VCaP (cell line): ENCODE measurements around the gene ZSCAN4.

Experiments
- H3K27ac ChIP-seq: fragments of 450-650 bp; 2 replicates; pipeline ENCODE4 v1.5.1; 2017
- TF ChIP-seq, protein P1 (sequence below): fragments of 450-650 bp; conservative IDR thresholded peaks from 2 replicates; pipeline ENCODE4 v1.5.1; 2017; ENCODE audit warnings: mild to moderate bottlenecking, moderate library complexity

Gene ZSCAN4, protein sequence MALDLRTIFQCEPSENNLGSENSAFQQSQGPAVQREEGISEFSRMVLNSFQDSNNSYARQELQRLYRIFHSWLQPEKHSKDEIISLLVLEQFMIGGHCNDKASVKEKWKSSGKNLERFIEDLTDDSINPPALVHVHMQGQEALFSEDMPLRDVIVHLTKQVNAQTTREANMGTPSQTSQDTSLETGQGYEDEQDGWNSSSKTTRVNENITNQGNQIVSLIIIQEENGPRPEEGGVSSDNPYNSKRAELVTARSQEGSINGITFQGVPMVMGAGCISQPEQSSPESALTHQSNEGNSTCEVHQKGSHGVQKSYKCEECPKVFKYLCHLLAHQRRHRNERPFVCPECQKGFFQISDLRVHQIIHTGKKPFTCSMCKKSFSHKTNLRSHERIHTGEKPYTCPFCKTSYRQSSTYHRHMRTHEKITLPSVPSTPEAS

DNA sequence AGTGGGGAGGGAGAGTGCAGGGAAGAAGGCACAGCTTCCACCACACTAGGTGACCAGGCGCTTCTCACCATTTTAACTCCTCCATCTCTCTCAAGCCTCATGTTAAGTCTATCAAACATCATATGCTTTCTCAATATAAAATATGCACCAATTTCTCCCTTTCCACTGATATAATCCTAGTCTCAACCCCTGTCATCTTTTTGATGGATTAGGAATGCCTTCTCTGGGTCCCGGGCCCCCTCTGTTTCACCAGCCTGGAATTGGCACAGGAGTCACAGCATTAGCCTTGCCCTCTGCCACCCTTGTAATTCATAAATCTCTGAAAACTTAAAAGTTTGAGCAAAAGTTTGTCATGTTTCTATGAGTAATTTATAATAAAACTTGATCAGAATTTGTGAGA is at the start of gene ZSCAN4:
Gene ZSCAN4, plus strand, starts transcription at position 301 of the 400 bp plus-strand sequence. CDS start 7,211 bp downstream, outside the sequence.
- TF ChIP-seq, protein P1, sequence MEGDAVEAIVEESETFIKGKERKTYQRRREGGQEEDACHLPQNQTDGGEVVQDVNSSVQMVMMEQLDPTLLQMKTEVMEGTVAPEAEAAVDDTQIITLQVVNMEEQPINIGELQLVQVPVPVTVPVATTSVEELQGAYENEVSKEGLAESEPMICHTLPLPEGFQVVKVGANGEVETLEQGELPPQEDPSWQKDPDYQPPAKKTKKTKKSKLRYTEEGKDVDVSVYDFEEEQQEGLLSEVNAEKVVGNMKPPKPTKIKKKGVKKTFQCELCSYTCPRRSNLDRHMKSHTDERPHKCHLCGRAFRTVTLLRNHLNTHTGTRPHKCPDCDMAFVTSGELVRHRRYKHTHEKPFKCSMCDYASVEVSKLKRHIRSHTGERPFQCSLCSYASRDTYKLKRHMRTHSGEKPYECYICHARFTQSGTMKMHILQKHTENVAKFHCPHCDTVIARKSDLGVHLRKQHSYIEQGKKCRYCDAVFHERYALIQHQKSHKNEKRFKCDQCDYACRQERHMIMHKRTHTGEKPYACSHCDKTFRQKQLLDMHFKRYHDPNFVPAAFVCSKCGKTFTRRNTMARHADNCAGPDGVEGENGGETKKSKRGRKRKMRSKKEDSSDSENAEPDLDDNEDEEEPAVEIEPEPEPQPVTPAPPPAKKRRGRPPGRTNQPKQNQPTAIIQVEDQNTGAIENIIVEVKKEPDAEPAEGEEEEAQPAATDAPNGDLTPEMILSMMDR = no peak
- H3K27ac ChIP-seq = no peak within 1 kb of the TSS

DNA sequence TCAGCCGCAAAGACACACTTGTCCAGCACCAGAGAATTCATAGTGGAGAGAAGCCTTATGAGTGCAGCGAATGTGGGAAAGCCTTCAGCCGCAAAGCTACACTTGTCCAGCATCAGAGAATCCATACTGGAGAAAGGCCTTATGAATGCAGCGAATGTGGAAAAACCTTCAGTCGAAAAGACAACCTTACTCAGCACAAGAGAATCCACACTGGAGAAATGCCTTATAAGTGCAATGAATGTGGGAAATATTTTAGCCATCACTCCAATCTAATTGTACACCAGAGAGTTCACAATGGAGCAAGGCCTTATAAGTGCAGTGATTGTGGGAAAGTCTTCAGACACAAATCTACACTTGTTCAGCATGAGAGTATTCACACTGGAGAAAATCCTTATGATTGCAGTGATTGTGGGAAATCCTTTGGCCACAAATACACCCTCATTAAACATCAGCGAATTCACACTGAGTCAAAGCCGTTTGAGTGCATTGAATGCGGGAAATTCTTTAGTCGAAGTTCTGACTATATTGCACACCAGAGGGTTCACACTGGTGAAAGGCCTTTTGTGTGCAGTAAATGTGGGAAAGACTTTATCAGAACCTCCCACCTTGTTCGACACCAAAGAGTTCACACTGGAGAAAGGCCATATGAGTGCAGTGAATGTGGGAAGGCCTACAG is 47.9 kb upstream of the ZSCAN4 start:
- TF ChIP-seq, protein P1 = no peak
- no peak overlapping the region for H3K27ac ChIP-seq

DNA sequence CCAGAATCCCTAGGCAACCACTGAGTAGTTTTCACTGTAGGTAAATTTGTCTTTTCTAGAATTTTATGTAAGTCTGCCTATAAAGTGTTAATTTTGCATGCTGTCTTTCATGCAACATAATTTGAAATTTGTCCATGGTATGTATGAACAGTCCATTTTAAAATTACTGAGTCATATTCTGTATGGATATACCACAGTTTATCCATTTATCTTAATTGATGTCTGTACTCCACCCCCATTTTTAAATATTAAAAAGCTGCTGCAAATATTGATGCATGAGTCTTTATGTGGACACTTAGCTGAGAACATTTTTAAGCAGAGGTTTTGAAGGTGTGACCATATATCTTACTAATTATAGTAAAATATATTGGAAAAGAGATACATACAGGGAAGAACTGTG is 45.6 kb upstream of the ZSCAN4 start:
- TF ChIP-seq, protein P1 = no peak
- H3K27ac ChIP-seq = no peak overlapping the region

DNA sequence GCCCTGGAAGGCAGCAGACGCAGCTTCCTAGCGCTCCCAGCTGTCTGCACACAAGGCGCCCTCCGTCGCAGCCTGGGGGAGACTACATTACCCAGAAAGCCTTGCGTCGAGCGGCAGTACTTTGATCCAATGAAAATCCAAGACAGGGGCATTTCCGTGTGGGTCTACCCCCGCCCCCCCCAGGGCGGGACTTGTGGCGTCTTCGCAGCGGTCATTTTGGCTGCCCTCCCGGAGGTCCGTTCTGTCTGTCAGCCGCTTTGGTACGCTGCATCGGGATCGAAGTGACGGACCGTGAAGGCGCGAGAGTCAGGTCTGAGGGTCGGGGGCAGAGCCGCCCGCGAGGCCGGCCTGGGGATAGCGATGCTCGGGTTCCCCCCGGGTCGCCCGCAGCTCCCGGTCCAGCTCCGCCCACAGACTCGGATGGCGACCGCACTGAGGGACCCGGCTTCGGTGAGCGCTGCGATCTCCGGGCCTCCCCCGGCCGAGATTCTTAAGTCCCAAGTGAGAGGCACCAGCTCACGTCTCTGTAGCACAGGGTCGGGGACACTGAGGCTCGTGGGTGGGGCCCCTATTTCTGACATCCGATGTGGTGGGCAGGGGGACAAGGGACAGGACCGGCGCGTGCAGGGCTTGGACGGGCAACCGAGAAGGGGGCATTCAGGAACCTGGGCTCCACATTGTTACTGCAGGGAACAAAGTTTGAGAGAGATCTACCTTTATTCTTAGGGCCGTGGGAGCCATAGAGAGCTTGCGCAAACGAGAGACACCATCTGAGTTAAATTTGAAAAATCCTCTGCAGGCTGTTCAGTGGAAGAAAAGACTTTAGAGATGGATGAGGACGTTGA is 35.5 kb upstream of the ZSCAN4 start, which contains the start of gene ZNF211:
Gene ZNF211, plus strand, starts transcription at position 182 of the 845 bp plus-strand sequence. Its CDS starts 179 bp downstream, at position 361.
- peak within 1 kb of the TSS; percentile 83 for H3K27ac ChIP-seq
- TF ChIP-seq, protein P1 = no peak

DNA sequence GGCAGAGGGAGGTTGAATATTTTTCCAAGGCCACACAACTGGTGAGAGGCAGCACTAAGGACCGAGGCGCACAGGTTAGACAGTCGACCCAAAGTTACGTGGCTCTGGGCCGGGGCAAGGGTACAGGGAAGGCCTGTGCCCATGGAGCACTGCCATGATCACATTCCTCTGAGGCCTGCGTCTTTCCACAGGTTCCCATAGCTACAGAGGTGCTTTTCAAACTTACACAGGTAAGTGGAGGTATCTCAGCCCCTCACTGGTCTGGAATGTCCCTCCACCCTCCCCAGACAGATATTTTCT is 35.0 kb upstream of the ZSCAN4 start:
- TF ChIP-seq, protein P1 = no peak
- peak overlapping the region; percentile 83 for H3K27ac ChIP-seq

DNA sequence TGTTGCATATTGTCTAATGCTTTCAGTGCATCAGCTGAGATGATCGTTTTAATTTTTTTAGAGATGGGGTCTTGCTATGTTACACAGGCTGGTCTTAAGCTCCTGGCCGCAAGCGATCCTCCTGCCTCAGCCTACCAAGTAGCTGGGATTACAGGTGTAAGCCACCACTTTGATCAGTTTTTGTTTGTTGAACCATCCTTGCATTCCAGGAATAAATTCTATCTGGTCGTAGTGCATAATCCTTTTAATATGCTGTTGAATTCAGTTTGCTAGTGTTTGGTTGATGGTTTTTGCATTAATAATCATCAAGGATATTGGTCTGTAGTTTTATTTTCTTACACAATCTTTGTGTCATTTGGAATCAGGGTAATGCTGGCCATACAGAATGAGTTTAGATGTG is 31.4 kb upstream of the ZSCAN4 start:
- TF ChIP-seq, protein P1 = no peak
- H3K27ac ChIP-seq = no peak overlapping the region
